ENCODE results near the gene TMEM212.

DNA sequence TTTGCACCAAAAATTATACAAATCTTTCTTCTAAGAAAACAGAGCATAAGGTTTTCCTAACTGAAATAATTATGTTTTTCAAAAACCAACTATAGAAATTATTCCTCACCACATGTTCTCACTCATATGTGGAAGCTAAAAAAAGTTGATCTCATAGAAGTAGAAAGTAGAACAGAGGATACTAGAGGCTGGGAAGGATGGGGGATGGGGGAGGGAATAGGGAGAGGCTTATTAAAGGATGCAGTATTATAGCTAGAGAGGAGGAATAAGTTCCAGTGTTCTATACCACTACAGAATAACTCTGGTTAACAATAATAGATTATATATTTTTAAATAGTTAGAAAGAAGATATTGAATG, 12.7 kb upstream of the TMEM212 start:
- TF ChIP-seq, protein P1, sequence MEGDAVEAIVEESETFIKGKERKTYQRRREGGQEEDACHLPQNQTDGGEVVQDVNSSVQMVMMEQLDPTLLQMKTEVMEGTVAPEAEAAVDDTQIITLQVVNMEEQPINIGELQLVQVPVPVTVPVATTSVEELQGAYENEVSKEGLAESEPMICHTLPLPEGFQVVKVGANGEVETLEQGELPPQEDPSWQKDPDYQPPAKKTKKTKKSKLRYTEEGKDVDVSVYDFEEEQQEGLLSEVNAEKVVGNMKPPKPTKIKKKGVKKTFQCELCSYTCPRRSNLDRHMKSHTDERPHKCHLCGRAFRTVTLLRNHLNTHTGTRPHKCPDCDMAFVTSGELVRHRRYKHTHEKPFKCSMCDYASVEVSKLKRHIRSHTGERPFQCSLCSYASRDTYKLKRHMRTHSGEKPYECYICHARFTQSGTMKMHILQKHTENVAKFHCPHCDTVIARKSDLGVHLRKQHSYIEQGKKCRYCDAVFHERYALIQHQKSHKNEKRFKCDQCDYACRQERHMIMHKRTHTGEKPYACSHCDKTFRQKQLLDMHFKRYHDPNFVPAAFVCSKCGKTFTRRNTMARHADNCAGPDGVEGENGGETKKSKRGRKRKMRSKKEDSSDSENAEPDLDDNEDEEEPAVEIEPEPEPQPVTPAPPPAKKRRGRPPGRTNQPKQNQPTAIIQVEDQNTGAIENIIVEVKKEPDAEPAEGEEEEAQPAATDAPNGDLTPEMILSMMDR (IDR thresholded peaks at IDR 0.05 in 4 of 5, conservative IDR thresholded peaks at IDR 0.05 in 1 of 5) = no peak
- TF ChIP-seq POLR2A (IDR thresholded peaks at IDR 0.05) = no peak
